GM23248 (cell line): ENCODE data around the gene SYNE3.

Experiments
- EZH2 ChIP-seq: fragments of 200-600 bp; sonication (generic); IDR thresholded peaks from 2 replicates; pipeline ENCODE4 v1.6.1; 2018; ENCODE audit warnings: antibody characterized with exemption, mild to moderate bottlenecking; ENCODE audit not compliant: insufficient read depth, poor library complexity, severe bottlenecking
- EZH2phosphoT487 ChIP-seq: fragments of 200-600 bp; sonication (generic); IDR thresholded peaks from 2 replicates; pipeline ENCODE4 v1.6.1; 2018; ENCODE audit warnings: antibody characterized with exemption, moderate library complexity, mild to moderate bottlenecking, low read depth; ENCODE audit not compliant: insufficient read depth

- TF ChIP-seq EZH2 (no peak), EZH2phosphoT487 (no peak)
Measured at GRCh38 chr14:95510804-95511203, 5.6 kb downstream of the SYNE3 start.
